ENCODE data around the gene LRRC14B. TPM values are rescaled to one million over a fixed set of nuclear protein-coding genes. Genes with fewer than 3 reads are reported as not detected.

LRRC14B gene
- total RNA-seq, 1 donor from 2014 or later: 93.4 TPM

GRCh38 chr5:187617-188451 is 3.5 kb upstream of the LRRC14B start:
- TF ChIP-seq, protein P1, sequence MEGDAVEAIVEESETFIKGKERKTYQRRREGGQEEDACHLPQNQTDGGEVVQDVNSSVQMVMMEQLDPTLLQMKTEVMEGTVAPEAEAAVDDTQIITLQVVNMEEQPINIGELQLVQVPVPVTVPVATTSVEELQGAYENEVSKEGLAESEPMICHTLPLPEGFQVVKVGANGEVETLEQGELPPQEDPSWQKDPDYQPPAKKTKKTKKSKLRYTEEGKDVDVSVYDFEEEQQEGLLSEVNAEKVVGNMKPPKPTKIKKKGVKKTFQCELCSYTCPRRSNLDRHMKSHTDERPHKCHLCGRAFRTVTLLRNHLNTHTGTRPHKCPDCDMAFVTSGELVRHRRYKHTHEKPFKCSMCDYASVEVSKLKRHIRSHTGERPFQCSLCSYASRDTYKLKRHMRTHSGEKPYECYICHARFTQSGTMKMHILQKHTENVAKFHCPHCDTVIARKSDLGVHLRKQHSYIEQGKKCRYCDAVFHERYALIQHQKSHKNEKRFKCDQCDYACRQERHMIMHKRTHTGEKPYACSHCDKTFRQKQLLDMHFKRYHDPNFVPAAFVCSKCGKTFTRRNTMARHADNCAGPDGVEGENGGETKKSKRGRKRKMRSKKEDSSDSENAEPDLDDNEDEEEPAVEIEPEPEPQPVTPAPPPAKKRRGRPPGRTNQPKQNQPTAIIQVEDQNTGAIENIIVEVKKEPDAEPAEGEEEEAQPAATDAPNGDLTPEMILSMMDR (IDR thresholded peaks at IDR 0.05; ENCODE audit: borderline replicate concordance): no peak
- Histone ChIP-seq H3K27ac (replicated peaks) (peak overlapping the region; percentile 95), H3K9me3 (replicated peaks) (no peaks in the 10 kb centered on the region), H3K36me3 (no peaks in the 10 kb centered on the region), H3K4me1 (peaks cover 40% of the 10 kb centered on the region), H3K4me3 (peak overlapping the region; percentile 50), H3K27me3 (ENCODE audit: low read depth) (peaks cover 27% of the 10 kb centered on the region)
- intact Hi-C loops (cut with micrococcal nuclease): no loop called here
- no peak for DNase-seq

GRCh38 chr5:188488-189481 is 2.5 kb upstream of the LRRC14B start:
- H3K36me3 ChIP-seq: no peaks in the 10 kb centered on the region
- peak overlapping the region; percentile 95 for H3K27ac ChIP-seq (replicated peaks)
- DNase-seq: peak; percentile 88
- H3K9me3 ChIP-seq (replicated peaks): no peaks in the 10 kb centered on the region
- TF ChIP-seq, protein P1 (IDR thresholded peaks at IDR 0.05; ENCODE audit: borderline replicate concordance): peak; percentile 97
- intact Hi-C loops (cut with micrococcal nuclease): no loop called here
- H3K4me1 ChIP-seq: peaks cover 32% of the 10 kb centered on the region
- H3K4me3 ChIP-seq: peak overlapping the region; percentile 50
- peaks cover 24% of the 10 kb centered on the region for H3K27me3 ChIP-seq (ENCODE audit: low read depth)

- peaks cover 24% of the 10 kb centered on the region for H3K27me3 ChIP-seq (ENCODE audit: low read depth)
- DNase-seq: no peak
- peaks cover 33% of the 10 kb centered on the region for H3K4me1 ChIP-seq
- H3K9me3 ChIP-seq (replicated peaks): no peaks in the 10 kb centered on the region
- H3K36me3 ChIP-seq: no peaks in the 10 kb centered on the region
- intact Hi-C loops (cut with micrococcal nuclease): no loop called here
- no peak overlapping the region for H3K4me3 ChIP-seq
- H3K27ac ChIP-seq (replicated peaks): peak overlapping the region; percentile 95
- TF ChIP-seq, protein P1 (IDR thresholded peaks at IDR 0.05; ENCODE audit: borderline replicate concordance): no peak
Observed at GRCh38 chr5:189486-189885, 1.8 kb upstream of the LRRC14B start.

GRCh38 chr5:189976-190365 is 1.3 kb upstream of the LRRC14B start:
- H3K4me3 ChIP-seq: peak overlapping the region; percentile 69
- H3K9me3 ChIP-seq (replicated peaks): no peaks in the 10 kb centered on the region
- peaks cover 38% of the 10 kb centered on the region for H3K4me1 ChIP-seq
- peaks cover 24% of the 10 kb centered on the region for H3K27me3 ChIP-seq (ENCODE audit: low read depth)
- intact Hi-C loops (cut with micrococcal nuclease): no loop called here
- no peak for DNase-seq
- TF ChIP-seq, protein P1 (IDR thresholded peaks at IDR 0.05; ENCODE audit: borderline replicate concordance): no peak
- H3K27ac ChIP-seq (replicated peaks): peak overlapping the region; percentile 95
- H3K36me3 ChIP-seq: no peaks in the 10 kb centered on the region

GRCh38 chr5:190366-191035 is 794 bp upstream of the LRRC14B start:
- intact Hi-C loops (cut with micrococcal nuclease): no loop called here
- Histone ChIP-seq H3K4me1 (peaks cover 43% of the 10 kb centered on the region), H3K27ac (replicated peaks) (peak overlapping the region; percentile 95), H3K36me3 (no peaks in the 10 kb centered on the region), H3K9me3 (replicated peaks) (no peaks in the 10 kb centered on the region), H3K27me3 (ENCODE audit: low read depth) (peaks cover 24% of the 10 kb centered on the region), H3K4me3 (peak overlapping the region; percentile 69)
- DNase-seq: no peak
- TF ChIP-seq, protein P1 (IDR thresholded peaks at IDR 0.05; ENCODE audit: borderline replicate concordance): no peak

All from left ventricle myocardium inferior (tissue), 1 donor.